Liver (tissue), 9 donors: ENCODE results near the gene TSPAN33. TPM values are rescaled to one million over a fixed set of nuclear protein-coding genes. Genes with fewer than 3 reads are reported as not detected.

Experiments used
- DNase-seq: peaks from one replicate; pipeline ENCODE4 v3.0.0-alpha.2; 2017; ENCODE audit warnings: low spot score
- H3K27ac ChIP-seq, 2 donors: one replicate each; pipeline ENCODE4 v1.7.0; 2013; ENCODE audit warnings: inconsistent platforms in 2 of 2, low read length in 2 of 2, control low read depth in 1 of 2, low read depth in 1 of 2, mild to moderate bottlenecking in 1 of 2
- H3K27me3 ChIP-seq, 4 donors: one replicate each; pipeline versions ENCODE4 v1.6.1 to v1.7.0; 2013; ENCODE audit warnings: low read length in 3 of 4, inconsistent platforms in 1 of 4, mild to moderate bottlenecking in 1 of 4, moderate library complexity in 1 of 4; ENCODE audit not compliant: control insufficient read depth in 4 of 4, insufficient read depth in 4 of 4
- H3K36me3 ChIP-seq, 4 donors: one replicate each; pipeline versions ENCODE4 v1.6.1 to v1.7.0; 2013; ENCODE audit warnings: low read length in 3 of 4, mild to moderate bottlenecking in 3 of 4, low read depth in 1 of 4, moderate library complexity in 1 of 4; ENCODE audit not compliant: control insufficient read depth in 4 of 4, insufficient read depth in 3 of 4
- H3K4me1 ChIP-seq, 4 donors: one replicate each; pipeline versions ENCODE4 v1.6.1 to v1.7.0; 2013; ENCODE audit warnings: low read length in 3 of 4, mild to moderate bottlenecking in 3 of 4, moderate library complexity in 1 of 4; ENCODE audit not compliant: control insufficient read depth in 4 of 4, insufficient read depth in 4 of 4
- H3K4me3 ChIP-seq, 3 donors: one replicate each; pipeline versions ENCODE4 v1.6.1 to v1.7.0; 2013; ENCODE audit warnings: low read length in 3 of 3, control low read depth in 1 of 3, low read depth in 1 of 3, mild to moderate bottlenecking in 1 of 3
- H3K9ac ChIP-seq, 2 donors: one replicate each; pipeline ENCODE4 v1.7.0; 2013; ENCODE audit warnings: low read length in 2 of 2, mild to moderate bottlenecking in 2 of 2, moderate library complexity in 2 of 2, control low read depth in 1 of 2, low read depth in 1 of 2
- H3K9me3 ChIP-seq, 4 donors: one replicate each; pipeline versions ENCODE4 v1.6.1 to v1.7.0; 2013; ENCODE audit warnings: low read length in 3 of 4; ENCODE audit not compliant: control insufficient read depth in 4 of 4
- FOXA2 ChIP-seq: IDR thresholded peaks from 2 replicates; pipeline ENCODE4 v1.6.1; 2016; ENCODE audit warnings: antibody characterized with exemption
- HNF4A ChIP-seq, 2 donors: conservative IDR thresholded peaks; 2 replicates each; pipeline ENCODE4 v1.6.1; 2016; ENCODE audit warnings: antibody characterized with exemption in 2 of 2, mild to moderate bottlenecking in 2 of 2
- NR2F2 ChIP-seq: IDR thresholded peaks from 2 replicates; pipeline ENCODE4 v1.6.1; 2016; ENCODE audit warnings: antibody characterized with exemption
- RAD21 ChIP-seq, 2 donors: IDR thresholded peaks; 2 replicates each; pipeline ENCODE4 v1.6.1; 2016; ENCODE audit warnings: antibody characterized with exemption in 2 of 2, mild to moderate bottlenecking in 2 of 2
- RXRA ChIP-seq, 2 donors: IDR thresholded peaks; 2 replicates each; pipeline ENCODE4 v1.6.1; 2017 to 2018; ENCODE audit warnings: antibody characterized with exemption in 2 of 2, mild to moderate bottlenecking in 1 of 2
- TAF1 ChIP-seq: conservative IDR thresholded peaks from 2 replicates; pipeline ENCODE4 v1.6.1; 2016; ENCODE audit warnings: antibody characterized with exemption, mild to moderate bottlenecking
- YY1 ChIP-seq: IDR thresholded peaks from 2 replicates; pipeline ENCODE4 v1.6.1; 2016; ENCODE audit warnings: antibody characterized with exemption, mild to moderate bottlenecking
- WGBS: extraction: QIAGEN DNeasy Blood & Tissue Kit; methylation state at CpG from one replicate; pipeline ENCODE4 v1.1.7; 2013; 5-methylcytosine and 5-hydroxymethylcytosine counted together
- polyA plus RNA-seq, 2 donors: library from polyadenylated mRNA; stranded (reverse) in 1 of 2; unstranded in 1 of 2; fragments of 200-250 nt in 1 of 2; fragments of >200 nt in 1 of 2; fragmentation: Nextera tagmentation in 1 of 2; extraction: Ambion mirVana in 1 of 2; gene quantifications; one replicate each; pipeline versions ENCODE4 v1.2.1 to v1.2.3, GENCODE V29; 2013 to 2015
- total RNA-seq, 2 donors: library from RNA; depleted of rRNA; stranded (reverse); fragments of >200 nt; gene quantifications; one replicate each; pipeline ENCODE4 v1.2.3, GENCODE V29; 2014
- TF ChIP-seq, protein P1 (sequence below): IDR thresholded peaks from 2 replicates; pipeline ENCODE4 v1.6.1; 2016; ENCODE audit warnings: antibody characterized with exemption
- TF ChIP-seq, protein P2 (sequence below): fragments of 150-350 bp; IDR thresholded peaks from 2 replicates; pipeline ENCODE4 v1.5.1; 2017; ENCODE audit warnings: improper control_type of control experiment, low read depth, low read length; ENCODE audit not compliant: missing input control
- donor health status: healthy.
- donor health status: healthy.
- donor health status: healthy.
- donor health status: healthy.
- donor health status: healthy.

Gene TSPAN33
- total and polyA plus RNA-seq, 4 donors = 13.4 to 29.3 (median 20.4) TPM

DNA sequence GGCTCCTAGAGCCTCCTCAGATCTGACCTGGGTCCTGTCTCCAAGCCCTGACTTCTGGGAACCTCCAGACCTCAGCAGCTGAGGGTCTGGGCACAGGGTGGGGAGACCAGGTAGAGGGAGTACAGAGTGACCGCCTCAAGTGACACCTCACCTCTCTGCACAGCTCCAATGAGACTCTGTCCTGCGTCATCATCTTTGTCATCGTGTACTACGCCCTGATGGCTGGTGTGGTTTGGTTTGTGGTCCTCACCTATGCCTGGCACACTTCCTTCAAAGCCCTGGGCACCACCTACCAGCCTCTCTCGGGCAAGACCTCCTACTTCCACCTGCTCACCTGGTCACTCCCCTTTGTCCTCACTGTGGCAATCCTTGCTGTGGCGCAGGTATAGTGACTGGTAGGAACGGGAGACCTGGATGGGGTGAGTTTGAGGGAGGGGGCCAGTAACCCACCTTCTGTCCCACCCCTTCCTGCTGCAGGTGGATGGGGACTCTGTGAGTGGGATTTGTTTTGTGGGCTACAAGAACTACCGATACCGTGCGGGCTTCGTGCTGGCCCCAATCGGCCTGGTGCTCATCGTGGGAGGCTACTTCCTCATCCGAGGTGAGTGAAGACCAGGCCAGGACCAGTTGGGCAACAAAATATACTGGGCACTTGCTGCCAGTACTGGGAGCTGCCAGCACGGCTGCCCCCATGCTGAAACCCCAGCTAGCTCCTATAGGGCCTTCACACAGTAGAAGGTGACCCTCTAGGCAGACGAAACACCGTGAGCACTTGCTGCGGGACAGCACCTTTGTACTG, 61.7 kb downstream of the TSPAN33 start:
- no peak overlapping the region for H3K27ac ChIP-seq
- TF ChIP-seq YY1 (no peak), RXRA (IDR thresholded peaks at IDR 0.05) (no peak)
- peaks cover 10 to 76% (median 58%) of the 10 kb centered on the region in 4 donors for H3K4me1 ChIP-seq
- no peaks in the 10 kb centered on the region for H3K9me3 ChIP-seq
- 62% methylated on average over 18 of the region's 18 CpGs for WGBS
- no peak overlapping the region for H3K9ac ChIP-seq
- H3K4me3 ChIP-seq = no peak overlapping the region
- DNase-seq = no peak
- no peaks in the 10 kb centered on the region for H3K27me3 ChIP-seq
- peaks cover 0 to 2% (median under 1%) of the 10 kb centered on the region in 4 donors for H3K36me3 ChIP-seq

DNA sequence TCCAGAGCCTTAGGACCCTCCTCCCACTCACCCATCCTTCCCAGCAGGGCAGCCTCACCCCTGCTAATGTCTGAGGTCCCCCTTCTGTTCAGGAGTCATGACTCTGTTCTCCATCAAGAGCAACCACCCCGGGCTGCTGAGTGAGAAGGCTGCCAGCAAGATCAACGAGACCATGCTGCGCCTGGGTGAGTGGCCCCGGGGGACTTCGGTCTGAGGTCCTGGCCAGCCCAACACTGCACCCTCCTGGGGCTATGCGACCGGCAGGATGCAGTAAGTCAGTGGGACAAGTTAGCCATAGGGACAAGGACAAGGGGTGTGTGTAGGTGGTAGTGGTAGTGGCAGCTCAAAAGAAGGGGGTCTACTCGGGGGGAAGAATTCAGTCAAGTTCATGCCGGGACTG, 64.2 kb downstream of the TSPAN33 start:
- Histone ChIP-seq H3K4me3 (no peak overlapping the region), H3K27me3 (no peaks in the 10 kb centered on the region), H3K9ac (no peak overlapping the region), H3K4me1 (peaks cover 5 to 51% (median 34%) of the 10 kb centered on the region in 4 donors), H3K9me3 (no peaks in the 10 kb centered on the region), H3K36me3 (peaks cover 4 to 8% (median 5%) of the 10 kb centered on the region in 4 donors), H3K27ac (peak overlapping the region in 1 of 2 donors; percentile 34)
- no peak for TF ChIP-seq TAF1
- TF ChIP-seq, protein P1, sequence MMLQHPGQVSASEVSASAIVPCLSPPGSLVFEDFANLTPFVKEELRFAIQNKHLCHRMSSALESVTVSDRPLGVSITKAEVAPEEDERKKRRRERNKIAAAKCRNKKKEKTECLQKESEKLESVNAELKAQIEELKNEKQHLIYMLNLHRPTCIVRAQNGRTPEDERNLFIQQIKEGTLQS = no peak
- no peak for TF ChIP-seq YY1
- TF ChIP-seq HNF4A (conservative IDR thresholded peaks at IDR 0.05) = peak in 1 of 2 donors; percentile 28
- no peak for TF ChIP-seq FOXA2
- TF ChIP-seq RAD21 (IDR thresholded peaks at IDR 0.05) = peak; percentile 25 to 49
- WGBS = 34% methylated on average over 9 of the region's 9 CpGs
- no peak for DNase-seq

DNA sequence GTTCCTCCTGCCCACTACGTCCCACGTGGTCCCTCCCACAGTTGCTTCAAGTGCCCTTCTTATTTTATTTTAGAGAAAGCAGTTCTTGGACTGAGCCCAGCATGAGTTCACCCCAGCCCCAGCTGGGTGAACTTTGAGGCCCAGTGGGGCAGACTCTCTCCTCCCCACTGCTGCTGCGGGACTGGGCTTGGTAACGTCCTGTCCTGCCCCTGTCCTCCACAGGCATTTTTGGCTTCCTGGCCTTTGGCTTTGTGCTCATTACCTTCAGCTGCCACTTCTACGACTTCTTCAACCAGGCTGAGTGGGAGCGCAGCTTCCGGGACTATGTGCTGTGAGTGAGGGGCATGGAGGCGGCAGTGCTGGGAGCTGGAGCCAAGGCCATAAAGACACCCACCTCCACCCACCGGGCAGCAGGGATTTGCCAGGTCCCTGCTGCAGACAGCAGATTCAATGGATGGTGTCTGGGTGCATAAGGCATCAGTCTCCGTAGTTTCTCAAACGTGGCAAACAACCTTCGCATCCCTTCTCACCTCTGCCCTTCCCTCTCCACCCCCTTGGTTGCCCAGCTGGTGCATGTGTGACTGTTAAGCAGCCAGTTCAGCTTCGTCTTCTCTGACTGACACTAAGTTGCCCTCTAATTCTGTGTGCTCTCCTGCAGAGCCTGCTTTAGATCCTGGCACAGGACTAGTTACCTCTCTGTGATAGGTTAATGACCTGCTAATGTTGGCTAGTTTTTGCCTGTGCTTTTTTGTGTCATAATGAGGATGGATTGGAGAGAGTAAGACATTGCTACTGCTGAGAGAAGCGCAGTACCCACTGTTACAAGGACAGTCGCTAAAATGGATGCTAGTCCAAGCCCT, 64.8 kb downstream of the TSPAN33 start:
- Histone ChIP-seq H3K4me3 (no peak overlapping the region), H3K4me1 (peaks cover 5 to 49% (median 34%) of the 10 kb centered on the region in 4 donors), H3K27me3 (no peaks in the 10 kb centered on the region), H3K27ac (peak overlapping the region in 1 of 2 donors; percentile 34), H3K36me3 (peaks cover 4 to 8% (median 5%) of the 10 kb centered on the region in 4 donors), H3K9ac (no peak overlapping the region), H3K9me3 (no peaks in the 10 kb centered on the region)
- 50% methylated on average over 15 of the region's 15 CpGs for WGBS
- no peak for DNase-seq
- TF ChIP-seq NR2F2 (no peak), RXRA (IDR thresholded peaks at IDR 0.05) (peak; percentile 39 to 44), HNF4A (conservative IDR thresholded peaks at IDR 0.05) (peak in 1 of 2 donors; percentile 39)

DNA sequence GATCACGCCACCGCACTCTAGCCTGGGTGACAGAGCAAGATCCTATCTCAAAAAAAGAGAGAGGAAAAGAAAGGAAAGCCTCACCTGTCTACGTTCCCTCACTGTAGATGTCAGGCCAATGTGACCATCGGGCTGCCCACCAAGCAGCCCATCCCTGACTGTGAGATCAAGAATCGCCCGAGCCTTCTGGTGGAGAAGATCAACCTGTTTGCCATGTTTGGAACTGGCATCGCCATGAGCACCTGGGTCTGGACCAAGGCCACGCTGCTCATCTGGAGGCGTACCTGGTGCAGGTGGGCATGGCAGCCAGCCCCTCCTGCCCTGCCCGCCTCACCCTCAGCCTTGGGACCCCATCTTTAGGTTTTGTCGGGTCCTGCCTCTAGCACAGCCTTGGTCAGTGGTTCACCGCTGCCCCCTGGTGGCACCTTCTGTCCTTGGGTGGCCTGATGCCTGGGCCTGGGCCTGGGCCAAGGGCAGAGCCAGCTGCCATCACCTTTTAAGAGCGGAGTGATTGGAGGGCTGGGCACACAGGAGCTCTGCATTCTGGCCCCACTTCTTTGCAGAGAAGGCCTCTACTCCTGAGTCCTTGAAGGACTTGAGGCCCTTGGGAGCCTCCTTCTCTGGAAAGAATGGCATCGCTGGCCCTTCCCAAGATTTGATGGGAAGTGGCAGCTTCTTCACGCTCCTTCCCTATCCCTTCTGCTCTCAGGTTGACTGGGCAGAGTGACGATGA, 65.9 kb downstream of the TSPAN33 start:
- Histone ChIP-seq H3K27ac (no peak overlapping the region), H3K9me3 (no peaks in the 10 kb centered on the region), H3K4me3 (no peak overlapping the region), H3K27me3 (no peaks in the 10 kb centered on the region), H3K36me3 (peaks cover 4 to 8% (median 5%) of the 10 kb centered on the region in 4 donors), H3K4me1 (peaks cover 5 to 45% (median 34%) of the 10 kb centered on the region in 4 donors), H3K9ac (no peak overlapping the region)
- 65% methylated on average over 16 of the region's 16 CpGs for WGBS
- DNase-seq = peak; percentile 81
- peak; percentile 96 to 99 for TF ChIP-seq RAD21 (IDR thresholded peaks at IDR 0.05)
- no peak for TF ChIP-seq FOXA2
- TF ChIP-seq, protein P2, sequence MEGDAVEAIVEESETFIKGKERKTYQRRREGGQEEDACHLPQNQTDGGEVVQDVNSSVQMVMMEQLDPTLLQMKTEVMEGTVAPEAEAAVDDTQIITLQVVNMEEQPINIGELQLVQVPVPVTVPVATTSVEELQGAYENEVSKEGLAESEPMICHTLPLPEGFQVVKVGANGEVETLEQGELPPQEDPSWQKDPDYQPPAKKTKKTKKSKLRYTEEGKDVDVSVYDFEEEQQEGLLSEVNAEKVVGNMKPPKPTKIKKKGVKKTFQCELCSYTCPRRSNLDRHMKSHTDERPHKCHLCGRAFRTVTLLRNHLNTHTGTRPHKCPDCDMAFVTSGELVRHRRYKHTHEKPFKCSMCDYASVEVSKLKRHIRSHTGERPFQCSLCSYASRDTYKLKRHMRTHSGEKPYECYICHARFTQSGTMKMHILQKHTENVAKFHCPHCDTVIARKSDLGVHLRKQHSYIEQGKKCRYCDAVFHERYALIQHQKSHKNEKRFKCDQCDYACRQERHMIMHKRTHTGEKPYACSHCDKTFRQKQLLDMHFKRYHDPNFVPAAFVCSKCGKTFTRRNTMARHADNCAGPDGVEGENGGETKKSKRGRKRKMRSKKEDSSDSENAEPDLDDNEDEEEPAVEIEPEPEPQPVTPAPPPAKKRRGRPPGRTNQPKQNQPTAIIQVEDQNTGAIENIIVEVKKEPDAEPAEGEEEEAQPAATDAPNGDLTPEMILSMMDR = peak; percentile 85
